GM10266 (cell line): ENCODE measurements around the gene USP22.
"Not testable (repeated sequence)": the region's sequence is repeated elsewhere in the genome, so short reads cannot be mapped to it uniquely, and the experiment has no call there.

Experiments used
- DNase-seq: peaks from one replicate; pipeline ENCODE4 v3.0.0; 2012; ENCODE audit errors: extremely low spot score
- TF ChIP-seq, protein P1 (sequence below): IDR thresholded peaks from 2 replicates; pipeline ENCODE4 v1.5.1; 2012; ENCODE audit warnings: mild to moderate bottlenecking, low read depth; ENCODE audit not compliant: control insufficient read depth, insufficient read depth; ENCODE audit errors: missing control alignments

The USP22 gene

DNA sequence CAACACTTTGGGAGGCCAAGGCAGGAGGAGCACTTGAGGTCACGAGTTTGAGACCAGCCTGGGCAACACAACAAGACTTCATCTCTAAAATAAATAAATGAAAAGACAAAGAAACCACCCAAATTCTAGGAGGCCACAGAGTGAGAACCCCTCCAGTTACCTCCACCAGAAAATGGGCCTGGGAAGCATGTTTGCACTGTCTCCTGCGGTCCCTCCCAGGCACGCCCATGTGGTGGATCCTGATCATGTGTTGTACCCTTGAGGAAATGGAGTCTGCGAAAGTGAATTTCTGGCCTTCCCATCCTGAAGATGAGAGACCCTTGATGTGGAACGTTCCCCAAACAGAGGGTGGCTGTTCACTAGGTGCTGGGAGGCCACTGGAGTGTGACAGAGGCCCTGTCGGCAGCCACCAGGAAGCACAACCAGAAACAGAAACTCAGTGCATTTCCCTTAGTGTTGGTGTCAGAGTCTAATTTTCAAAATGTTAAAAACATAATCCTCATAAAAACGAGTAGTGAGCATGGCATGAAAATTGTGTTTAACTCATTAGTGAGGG lies 19.2 kb upstream of the USP22 start:
- TF ChIP-seq, protein P1, sequence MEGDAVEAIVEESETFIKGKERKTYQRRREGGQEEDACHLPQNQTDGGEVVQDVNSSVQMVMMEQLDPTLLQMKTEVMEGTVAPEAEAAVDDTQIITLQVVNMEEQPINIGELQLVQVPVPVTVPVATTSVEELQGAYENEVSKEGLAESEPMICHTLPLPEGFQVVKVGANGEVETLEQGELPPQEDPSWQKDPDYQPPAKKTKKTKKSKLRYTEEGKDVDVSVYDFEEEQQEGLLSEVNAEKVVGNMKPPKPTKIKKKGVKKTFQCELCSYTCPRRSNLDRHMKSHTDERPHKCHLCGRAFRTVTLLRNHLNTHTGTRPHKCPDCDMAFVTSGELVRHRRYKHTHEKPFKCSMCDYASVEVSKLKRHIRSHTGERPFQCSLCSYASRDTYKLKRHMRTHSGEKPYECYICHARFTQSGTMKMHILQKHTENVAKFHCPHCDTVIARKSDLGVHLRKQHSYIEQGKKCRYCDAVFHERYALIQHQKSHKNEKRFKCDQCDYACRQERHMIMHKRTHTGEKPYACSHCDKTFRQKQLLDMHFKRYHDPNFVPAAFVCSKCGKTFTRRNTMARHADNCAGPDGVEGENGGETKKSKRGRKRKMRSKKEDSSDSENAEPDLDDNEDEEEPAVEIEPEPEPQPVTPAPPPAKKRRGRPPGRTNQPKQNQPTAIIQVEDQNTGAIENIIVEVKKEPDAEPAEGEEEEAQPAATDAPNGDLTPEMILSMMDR = no peak
- peak; percentile 43 for DNase-seq

DNA sequence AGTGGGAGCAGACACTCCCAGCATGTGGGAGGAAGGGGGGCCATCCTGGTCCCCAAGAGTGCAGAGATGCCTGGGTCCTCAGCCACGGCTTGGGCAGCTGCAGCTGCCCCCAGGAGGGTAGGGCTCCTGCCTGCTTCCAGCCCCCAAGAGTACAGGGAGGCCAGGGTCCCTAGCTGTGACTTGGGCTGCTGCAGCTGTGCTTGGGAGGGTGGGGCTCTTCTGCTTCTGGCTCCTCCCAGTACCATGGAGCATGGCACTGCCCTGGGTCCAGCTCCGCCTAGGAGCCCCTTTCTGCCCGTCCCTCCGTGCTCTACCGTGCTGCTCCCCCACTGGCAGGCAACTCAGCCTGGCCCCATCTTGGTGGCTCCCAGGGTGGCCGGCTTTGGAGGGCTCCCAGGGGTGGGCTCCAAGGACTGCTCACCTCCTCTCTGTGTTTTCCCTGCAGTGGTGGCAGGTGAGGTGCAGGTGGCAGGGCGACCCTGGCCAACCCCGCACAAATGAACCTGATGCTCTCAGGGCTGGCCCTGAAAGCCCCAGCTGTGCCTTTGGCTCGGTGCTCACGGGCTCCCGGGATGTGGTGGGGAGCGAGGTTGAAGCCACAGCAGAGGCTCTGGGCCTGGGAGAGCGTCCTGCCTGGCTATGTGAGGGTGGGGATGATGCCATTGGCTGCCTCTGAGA lies 18.5 kb upstream of the USP22 start:
- DNase-seq = no peak
- TF ChIP-seq, protein P1 = no peak

DNA sequence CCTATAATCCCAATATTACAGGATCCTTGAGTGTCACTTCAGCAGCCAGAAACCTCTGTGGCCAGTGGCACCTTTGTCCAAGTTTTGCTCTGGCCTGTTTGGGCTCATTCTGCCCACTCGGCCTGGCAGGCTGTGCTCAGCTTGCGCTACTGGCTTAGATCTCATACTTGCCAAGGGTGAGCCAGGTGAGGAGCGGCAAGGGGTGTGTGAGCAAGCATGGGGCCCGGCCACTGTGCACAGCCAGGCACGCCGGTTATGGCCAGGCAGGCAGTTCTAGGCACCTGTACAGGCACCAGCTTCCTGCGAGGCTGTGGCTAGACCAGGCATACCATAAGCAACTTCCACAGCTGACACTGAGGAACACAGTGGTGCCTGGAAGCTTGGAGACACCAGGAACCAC lies 16.9 kb upstream of the USP22 start:
- TF ChIP-seq, protein P1 = no peak
- no peak for DNase-seq

DNA sequence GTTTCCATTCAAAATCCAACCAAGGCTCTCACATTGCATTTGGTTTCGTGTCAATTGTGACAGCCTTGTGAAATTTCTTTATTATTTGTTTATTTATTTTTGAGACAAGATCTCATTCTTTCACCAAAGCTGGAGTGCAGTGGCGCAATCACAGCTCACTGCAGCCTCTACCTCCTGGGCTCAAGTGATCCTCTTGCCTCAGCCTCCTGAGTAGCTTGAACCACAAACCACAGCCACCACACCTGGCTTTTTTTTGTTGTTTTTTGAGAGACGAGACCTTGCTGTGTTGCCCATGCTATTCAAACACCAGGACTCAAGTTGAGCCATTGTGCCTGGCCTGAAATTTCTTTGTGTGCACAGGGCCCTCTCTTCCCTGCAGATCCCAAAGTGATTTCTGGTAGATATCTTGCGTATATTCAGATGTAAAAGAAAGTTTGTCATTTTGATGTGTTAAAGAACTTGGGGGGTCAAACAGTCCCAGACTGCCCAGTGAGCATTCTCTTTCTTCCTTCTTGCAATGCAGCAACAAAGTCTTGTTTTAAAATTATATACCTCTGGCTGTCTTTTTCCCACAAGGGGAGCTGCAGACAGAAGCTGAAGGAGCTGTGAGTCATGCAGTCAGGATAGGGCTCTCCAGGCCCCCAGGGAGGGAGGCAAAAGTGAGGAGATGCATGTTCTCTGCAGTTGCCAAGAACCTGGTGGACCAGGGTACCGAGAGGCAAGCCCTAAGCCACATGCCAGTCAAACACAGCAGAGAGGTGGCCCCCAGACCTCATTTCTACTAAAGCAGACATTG lies 15.5 kb upstream of the USP22 start:
- TF ChIP-seq, protein P1 = no peak

DNA sequence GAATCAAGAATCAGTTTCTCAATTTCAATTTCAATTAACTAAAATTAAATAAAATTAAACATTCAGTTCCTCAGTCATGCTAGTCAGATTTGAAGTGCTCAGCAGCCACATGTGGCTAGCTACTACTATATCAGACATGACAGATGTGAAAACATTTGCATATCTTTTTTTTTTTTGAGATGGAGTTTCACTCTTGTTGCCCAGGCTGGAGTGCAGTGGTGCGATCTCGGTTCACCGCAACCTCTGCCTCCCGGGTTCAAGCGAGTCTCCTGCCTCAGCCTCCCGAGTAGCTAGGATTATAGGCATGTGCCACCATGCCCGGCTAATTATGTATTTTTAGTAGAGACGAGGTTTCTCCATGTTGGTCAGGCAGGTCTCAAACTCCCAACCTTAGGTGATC lies 10.2 kb upstream of the USP22 start:
- DNase-seq = not testable (repeated sequence)

More for the DNA sequence above, 15.5 kb upstream of the USP22 start:
- DNase-seq = no peak

DNA sequence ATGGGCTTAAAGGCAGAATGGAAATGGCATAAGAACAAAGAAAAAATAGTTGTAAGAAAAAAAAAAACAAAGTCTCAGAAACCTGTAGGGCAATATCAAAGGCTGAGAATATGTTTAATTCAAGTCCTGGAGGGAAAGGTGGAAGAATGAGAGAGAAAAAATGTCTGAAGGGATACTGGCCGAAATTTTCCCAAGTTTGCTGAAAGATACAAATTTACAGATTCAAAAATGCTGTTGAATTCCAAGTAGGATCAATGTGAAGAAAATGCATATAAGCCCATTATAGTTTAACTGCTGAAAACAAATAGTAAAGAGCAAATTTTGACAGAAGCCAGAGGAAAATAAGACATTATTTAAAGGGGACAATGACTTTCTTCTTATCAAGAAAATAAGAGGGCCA lies 6.6 kb upstream of the USP22 start:
- TF ChIP-seq, protein P1 = no peak
- DNase-seq = no peak

DNA sequence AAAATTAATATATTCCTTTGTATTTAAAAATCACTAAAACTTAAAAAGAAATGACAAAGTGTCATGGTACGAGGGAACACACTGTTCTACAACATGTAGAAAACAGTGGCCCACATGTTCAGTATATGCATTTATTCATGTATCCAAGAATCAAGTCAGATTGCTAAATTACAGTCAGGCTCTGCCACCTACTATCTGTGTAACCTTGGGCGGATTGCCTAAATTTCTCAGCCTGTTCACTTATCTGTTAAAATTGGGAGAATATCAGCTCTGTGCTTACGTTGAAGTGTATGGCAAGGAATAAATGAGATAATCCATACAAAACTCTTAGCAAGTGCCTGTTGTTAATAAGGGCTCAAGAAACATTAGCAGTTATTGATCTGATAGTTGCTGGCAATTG lies 3.4 kb upstream of the USP22 start:
- DNase-seq = no peak
- TF ChIP-seq, protein P1 = no peak

DNA sequence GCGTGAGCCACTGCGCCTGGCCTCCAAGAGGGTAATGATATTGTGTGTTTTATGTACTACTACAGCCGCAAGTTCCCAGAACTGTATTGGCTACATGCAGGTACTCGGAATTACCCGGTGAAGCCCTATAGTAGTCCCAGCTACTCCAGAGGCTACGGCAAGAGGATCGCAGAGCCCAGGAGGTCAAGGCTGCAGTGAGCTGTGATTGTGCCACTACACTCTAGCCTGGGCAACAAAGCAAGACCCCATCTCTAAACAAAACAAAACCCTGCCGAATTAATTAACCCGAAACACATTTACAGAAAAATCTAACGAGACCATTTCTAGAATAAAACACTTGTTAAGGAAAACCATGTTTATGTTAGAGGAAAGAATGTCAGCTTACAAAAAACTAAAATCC lies 2.2 kb upstream of the USP22 start:
- no peak for DNase-seq
- TF ChIP-seq, protein P1 = no peak
